Measurements from ENCODE around the gene CLCNKB. TPM values are rescaled to one million over a fixed set of nuclear protein-coding genes. Genes with fewer than 3 reads are reported as not detected.

The CLCNKB gene
- 2.9 to 3.6 TPM (median 3.0 TPM) in 3 replicates for total RNA-seq

GRCh38 chr1:16043521-16043920 is at the start of gene CLCNKB:
Gene CLCNKB (plus strand): TSS chr1:16043782. CDS start chr1:16044493, 711 bp downstream.
- TF ChIP-seq CTCF (IDR thresholded peaks at IDR 0.05; ENCODE audit: unreplicated experiment), result no peak
- peaks cover 7% of the 10 kb centered on the region for H3K27me3 Mint-ChIP-seq (ENCODE audit: low read depth)
- H3K36me3 Mint-ChIP-seq, result no peaks in the 10 kb centered on the region
- H3K27ac Mint-ChIP-seq, result peak within 1 kb of the TSS; percentile 12
- H3K4me1 Mint-ChIP-seq, result no peaks in the 10 kb centered on the region
- no peak within 1 kb of the TSS for H3K4me3 Mint-ChIP-seq
- no peak for DNase-seq (ENCODE audit: low spot score in 2 of 2, unreplicated experiment in 2 of 2)
- no peaks in the 10 kb centered on the region for H3K9me3 Mint-ChIP-seq

GRCh38 chr1:15994081-15994480 is 49.5 kb upstream of the CLCNKB start:
- TF ChIP-seq CTCF (IDR thresholded peaks at IDR 0.05; ENCODE audit: unreplicated experiment), result no peak
- Mint-ChIP-seq H3K27me3 (ENCODE audit: low read depth) (peaks cover 2% of the 10 kb centered on the region), H3K4me1 (no peaks in the 10 kb centered on the region), H3K4me3 (no peak overlapping the region), H3K36me3 (no peaks in the 10 kb centered on the region), H3K9me3 (no peaks in the 10 kb centered on the region), H3K27ac (no peak overlapping the region)
- no peak for DNase-seq (ENCODE audit: low spot score in 2 of 2, unreplicated experiment in 2 of 2)

- no peaks in the 10 kb centered on the region for H3K36me3 Mint-ChIP-seq
- H3K27ac Mint-ChIP-seq, result no peak overlapping the region
- H3K4me3 Mint-ChIP-seq, result no peak overlapping the region
- no peaks in the 10 kb centered on the region for H3K4me1 Mint-ChIP-seq
- no peaks in the 10 kb centered on the region for H3K9me3 Mint-ChIP-seq
- H3K27me3 Mint-ChIP-seq (ENCODE audit: low read depth), result peaks cover 2% of the 10 kb centered on the region
- TF ChIP-seq CTCF (IDR thresholded peaks at IDR 0.05; ENCODE audit: unreplicated experiment), result peak; percentile 8
- DNase-seq (ENCODE audit: low spot score in 2 of 2, unreplicated experiment in 2 of 2), result no peak
Measured at GRCh38 chr1:15994590-15995351, 48.8 kb upstream of the CLCNKB start.

- DNase-seq (ENCODE audit: low spot score in 2 of 2, unreplicated experiment in 2 of 2), result no peak
- Mint-ChIP-seq H3K27me3 (ENCODE audit: low read depth) (peaks cover 2% of the 10 kb centered on the region), H3K27ac (no peak overlapping the region), H3K4me1 (no peaks in the 10 kb centered on the region), H3K4me3 (no peak overlapping the region), H3K36me3 (no peaks in the 10 kb centered on the region), H3K9me3 (no peaks in the 10 kb centered on the region)
- TF ChIP-seq CTCF (IDR thresholded peaks at IDR 0.05; ENCODE audit: unreplicated experiment), result no peak
Measured at GRCh38 chr1:15997076-15997585, 46.5 kb upstream of the CLCNKB start.

GRCh38 chr1:15997637-15998280 is 45.8 kb upstream of the CLCNKB start:
- Mint-ChIP-seq H3K27ac (no peak overlapping the region), H3K9me3 (no peaks in the 10 kb centered on the region), H3K27me3 (ENCODE audit: low read depth) (peaks cover 2% of the 10 kb centered on the region), H3K4me1 (no peaks in the 10 kb centered on the region), H3K36me3 (no peaks in the 10 kb centered on the region), H3K4me3 (no peak overlapping the region)
- TF ChIP-seq CTCF (IDR thresholded peaks at IDR 0.05; ENCODE audit: unreplicated experiment), result no peak
- DNase-seq (ENCODE audit: low spot score in 2 of 2, unreplicated experiment in 2 of 2), result no peak

Data from mesothelial cell of epicardium (in vitro differentiated cells).